Progenitor cell of endocrine pancreas (in vitro differentiated cells): ENCODE data around the gene SNAPIN. TPM values are rescaled to one million over a fixed set of nuclear protein-coding genes. Genes with fewer than 3 reads are reported as not detected.

Experiments used
- DNase-seq: peaks from one replicate; pipeline ENCODE4 v3.0.0; 2021; ENCODE audit warnings: low spot score; ENCODE audit not compliant: unreplicated experiment
- H3K27ac Mint-ChIP-seq: 2 replicates; pipeline ENCODE4 v1.8.0; 2021; ENCODE audit warnings: mild to moderate bottlenecking, moderate library complexity, mixed read lengths
- H3K27me3 Mint-ChIP-seq: 2 replicates; pipeline ENCODE4 v1.8.0; 2021; ENCODE audit warnings: mixed read lengths
- H3K36me3 Mint-ChIP-seq: 2 replicates; pipeline ENCODE4 v1.8.0; 2022; ENCODE audit warnings: mixed read lengths; ENCODE audit not compliant: insufficient read depth
- H3K4me1 Mint-ChIP-seq: 2 replicates; pipeline ENCODE4 v1.8.0; 2021; ENCODE audit warnings: low read depth, mixed read lengths
- H3K4me3 Mint-ChIP-seq: 2 replicates; pipeline ENCODE4 v1.8.0; 2021; ENCODE audit warnings: low read depth, mild to moderate bottlenecking, moderate library complexity, mixed read lengths
- H3K9me3 Mint-ChIP-seq: 2 replicates; pipeline ENCODE4 v1.8.0; 2021; ENCODE audit warnings: low read depth, mixed read lengths
- CTCF ChIP-seq: fragments of 200-600 bp; sonication (generic); IDR thresholded peaks from one replicate; pipeline ENCODE4 v1.5.0; 2021; ENCODE audit warnings: antibody characterized with exemption, mild to moderate bottlenecking; ENCODE audit not compliant: unreplicated experiment
- total RNA-seq: library from RNA; stranded (reverse); gene quantifications from 2 replicates; pipeline ENCODE4 v1.2.1, GENCODE V29; 2021

SNAPIN gene
- total RNA-seq, 1 donor from 2014 or later, result 38.0 TPM

DNA sequence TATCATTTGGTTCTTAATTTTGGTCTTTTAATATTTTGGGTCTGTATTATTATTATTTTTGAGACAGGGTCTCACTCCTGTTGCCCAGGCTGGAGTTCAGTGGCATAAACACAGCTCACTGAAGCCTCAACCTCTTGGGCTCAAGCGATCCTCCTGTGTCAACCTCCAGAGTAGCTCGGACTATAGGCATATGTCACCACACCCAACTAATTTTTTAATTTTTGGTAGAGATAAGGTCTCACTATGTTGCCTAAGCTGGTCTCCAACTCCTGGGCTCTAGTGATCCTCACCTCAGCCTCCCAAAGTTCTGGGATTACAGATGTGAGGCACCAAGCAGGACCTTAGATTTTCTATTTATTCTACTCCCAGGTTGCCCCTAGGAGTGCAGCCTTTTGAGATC is 15.0 kb downstream of the SNAPIN start:
- peak overlapping the region; percentile 37 for H3K4me3 Mint-ChIP-seq
- H3K9me3 Mint-ChIP-seq, result no peaks in the 10 kb centered on the region
- peaks cover 15% of the 10 kb centered on the region for H3K27me3 Mint-ChIP-seq
- DNase-seq, result no peak
- H3K27ac Mint-ChIP-seq, result no peak overlapping the region
- peaks cover 18% of the 10 kb centered on the region for H3K4me1 Mint-ChIP-seq
- peaks cover 6% of the 10 kb centered on the region for H3K36me3 Mint-ChIP-seq
- no peak for TF ChIP-seq CTCF

DNA sequence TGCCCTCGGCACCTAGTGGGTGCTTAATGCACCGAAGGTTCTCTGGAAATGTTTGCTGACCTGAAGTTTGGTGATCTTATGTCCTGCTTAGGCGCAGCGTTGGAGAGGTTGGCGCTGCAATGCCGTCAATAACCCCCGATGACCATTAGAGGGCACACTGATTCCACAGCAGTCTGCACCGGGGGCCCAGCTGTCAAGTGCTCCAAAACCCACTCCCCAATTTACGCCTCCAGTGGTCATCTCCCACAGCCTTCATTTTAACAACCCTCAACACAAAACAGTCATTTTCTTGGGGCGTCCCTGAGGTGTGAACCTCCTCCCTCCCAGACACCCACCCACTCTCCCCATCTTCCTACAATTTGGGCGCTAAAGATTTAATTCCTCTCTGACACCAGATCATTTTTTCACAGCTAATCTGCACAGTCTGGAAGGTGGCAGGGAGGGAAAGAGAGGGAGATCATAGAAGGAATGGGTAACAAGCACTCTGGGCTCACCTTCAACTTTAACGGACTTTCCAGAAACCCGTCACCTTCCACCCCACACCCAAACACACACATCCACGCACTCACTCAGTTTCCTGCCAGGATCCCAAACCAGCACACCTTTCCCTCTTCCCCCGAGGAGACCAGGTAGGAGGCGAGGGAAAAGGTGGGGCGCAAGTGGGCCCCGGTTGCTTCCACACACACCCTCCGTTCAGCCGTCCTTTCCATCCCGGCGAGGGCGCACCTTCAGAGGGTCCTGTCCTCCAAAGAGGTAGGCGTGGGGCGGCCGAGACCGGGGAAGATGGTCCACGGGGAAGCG is 19.4 kb downstream of the SNAPIN start:
- peaks cover 50% of the 10 kb centered on the region for H3K27me3 Mint-ChIP-seq
- peak; percentile 37 for DNase-seq
- peak overlapping the region; percentile 34 for H3K27ac Mint-ChIP-seq
- H3K9me3 Mint-ChIP-seq, result no peaks in the 10 kb centered on the region
- peak overlapping the region; percentile 60 for H3K4me3 Mint-ChIP-seq
- peaks cover 11% of the 10 kb centered on the region for H3K4me1 Mint-ChIP-seq
- H3K36me3 Mint-ChIP-seq, result no peaks in the 10 kb centered on the region
- TF ChIP-seq CTCF, result peak; percentile 93

DNA sequence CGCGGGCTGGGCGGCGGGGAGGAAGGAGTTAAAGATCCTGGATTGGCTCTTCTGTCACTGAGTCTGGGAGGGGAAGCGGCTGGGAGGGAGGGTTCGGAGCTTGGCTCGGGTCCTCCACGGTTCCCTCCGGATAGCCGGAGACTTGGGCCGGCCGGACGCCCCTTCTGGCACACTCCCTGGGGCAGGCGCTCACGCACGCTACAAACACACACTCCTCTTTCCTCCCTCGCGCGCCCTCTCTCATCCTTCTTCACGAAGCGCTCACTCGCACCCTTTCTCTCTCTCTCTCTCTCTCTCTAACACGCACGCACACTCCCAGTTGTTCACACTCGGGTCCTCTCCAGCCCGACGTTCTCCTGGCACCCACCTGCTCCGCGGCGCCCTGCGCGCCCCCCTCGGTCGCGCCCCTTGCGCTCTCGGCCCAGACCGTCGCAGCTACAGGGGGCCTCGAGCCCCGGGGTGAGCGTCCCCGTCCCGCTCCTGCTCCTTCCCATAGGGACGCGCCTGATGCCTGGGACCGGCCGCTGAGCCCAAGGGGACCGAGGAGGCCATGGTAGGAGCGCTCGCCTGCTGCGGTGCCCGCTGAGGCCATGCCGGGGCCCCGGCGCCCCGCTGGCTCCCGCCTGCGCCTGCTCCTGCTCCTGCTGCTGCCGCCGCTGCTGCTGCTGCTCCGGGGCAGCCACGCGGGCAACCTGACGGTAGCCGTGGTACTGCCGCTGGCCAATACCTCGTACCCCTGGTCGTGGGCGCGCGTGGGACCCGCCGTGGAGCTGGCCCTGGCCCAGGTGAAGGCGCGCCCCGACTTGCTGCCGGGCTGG is 20.2 kb downstream of the SNAPIN start, which contains the start of gene NPR1:
TSS of gene NPR1 (plus strand) at position 170 of the 818 bp plus-strand sequence. CDS start at position 591, 421 bp downstream.
- peaks cover 55% of the 10 kb centered on the region for H3K27me3 Mint-ChIP-seq
- no peaks in the 10 kb centered on the region for H3K36me3 Mint-ChIP-seq
- peaks cover 11% of the 10 kb centered on the region for H3K4me1 Mint-ChIP-seq
- H3K9me3 Mint-ChIP-seq, result no peaks in the 10 kb centered on the region
- no peak for TF ChIP-seq CTCF
- H3K27ac Mint-ChIP-seq, result peak within 1 kb of the TSS; percentile 34
- peak within 1 kb of the TSS; percentile 61 for H3K4me3 Mint-ChIP-seq
- no peak for DNase-seq

GRCh38 chr1:153679337-153680119 is 21.0 kb downstream of the SNAPIN start:
- no peak overlapping the region for H3K27ac Mint-ChIP-seq
- TF ChIP-seq CTCF, result peak; percentile 39
- H3K4me1 Mint-ChIP-seq, result peaks cover 11% of the 10 kb centered on the region
- H3K36me3 Mint-ChIP-seq, result no peaks in the 10 kb centered on the region
- no peaks in the 10 kb centered on the region for H3K9me3 Mint-ChIP-seq
- H3K4me3 Mint-ChIP-seq, result peak overlapping the region; percentile 61
- DNase-seq, result peak; percentile 46
- peaks cover 58% of the 10 kb centered on the region for H3K27me3 Mint-ChIP-seq

DNA sequence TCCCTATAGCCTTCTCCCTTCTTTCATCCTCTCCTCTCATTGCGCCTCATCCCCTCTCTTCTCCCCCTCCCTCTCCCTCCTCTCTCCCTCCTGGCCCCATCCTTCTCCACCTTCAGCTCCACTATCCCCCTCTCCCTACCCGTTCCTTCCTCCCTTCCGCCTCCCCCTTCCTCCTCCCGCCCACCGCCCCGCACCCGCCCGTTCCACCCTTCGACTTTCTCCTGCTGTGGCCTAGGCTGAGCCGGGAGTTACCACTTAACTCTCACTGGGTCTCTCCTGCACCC is 21.6 kb downstream of the SNAPIN start:
- Mint-ChIP-seq H3K36me3 (no peaks in the 10 kb centered on the region), H3K4me3 (peak overlapping the region; percentile 40), H3K9me3 (no peaks in the 10 kb centered on the region), H3K27ac (no peak overlapping the region), H3K27me3 (peaks cover 60% of the 10 kb centered on the region), H3K4me1 (peaks cover 11% of the 10 kb centered on the region)
- no peak for TF ChIP-seq CTCF
- no peak for DNase-seq
